GM18907 (cell line): ENCODE results near the gene SELENOO.

Experiments
- ATAC-seq: cut with Tn5 transposase; IDR thresholded peaks from one replicate; pipeline ENCODE4 v1.9.1; 2021; ENCODE audit warnings: mild to moderate bottlenecking, moderate library complexity; ENCODE audit not compliant: unreplicated experiment

The SELENOO gene

GRCh38 chr22:50264946-50265669, 64.3 kb downstream of the SELENOO start:
- no peak for ATAC-seq

DNA sequence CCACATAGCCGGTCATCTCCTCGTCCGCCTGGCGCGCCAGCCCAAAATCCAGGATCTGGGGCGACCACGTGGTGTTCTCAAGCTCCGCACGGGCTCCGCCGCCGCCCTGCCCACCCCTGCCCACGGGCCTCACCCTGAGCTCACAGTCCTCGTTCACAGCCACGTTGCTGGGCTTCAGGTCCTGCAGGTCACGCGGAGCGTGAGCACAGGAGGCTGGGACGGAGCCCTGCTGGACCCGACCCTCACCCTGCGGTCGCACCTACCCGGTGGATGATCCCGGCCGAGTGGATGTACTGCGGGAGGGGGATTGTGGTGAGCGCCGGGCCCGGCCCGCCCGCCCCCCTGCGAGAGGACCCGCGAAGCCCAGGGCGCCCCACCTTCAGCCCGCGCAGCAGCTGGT, 66.2 kb downstream of the SELENOO start:
- ATAC-seq = no peak
